ENCODE measurements around the gene NKD2.
"Not testable (repeated sequence)": the region's sequence is repeated elsewhere in the genome, so short reads cannot be mapped to it uniquely, and the experiment has no call there.

Gene NKD2

DNA sequence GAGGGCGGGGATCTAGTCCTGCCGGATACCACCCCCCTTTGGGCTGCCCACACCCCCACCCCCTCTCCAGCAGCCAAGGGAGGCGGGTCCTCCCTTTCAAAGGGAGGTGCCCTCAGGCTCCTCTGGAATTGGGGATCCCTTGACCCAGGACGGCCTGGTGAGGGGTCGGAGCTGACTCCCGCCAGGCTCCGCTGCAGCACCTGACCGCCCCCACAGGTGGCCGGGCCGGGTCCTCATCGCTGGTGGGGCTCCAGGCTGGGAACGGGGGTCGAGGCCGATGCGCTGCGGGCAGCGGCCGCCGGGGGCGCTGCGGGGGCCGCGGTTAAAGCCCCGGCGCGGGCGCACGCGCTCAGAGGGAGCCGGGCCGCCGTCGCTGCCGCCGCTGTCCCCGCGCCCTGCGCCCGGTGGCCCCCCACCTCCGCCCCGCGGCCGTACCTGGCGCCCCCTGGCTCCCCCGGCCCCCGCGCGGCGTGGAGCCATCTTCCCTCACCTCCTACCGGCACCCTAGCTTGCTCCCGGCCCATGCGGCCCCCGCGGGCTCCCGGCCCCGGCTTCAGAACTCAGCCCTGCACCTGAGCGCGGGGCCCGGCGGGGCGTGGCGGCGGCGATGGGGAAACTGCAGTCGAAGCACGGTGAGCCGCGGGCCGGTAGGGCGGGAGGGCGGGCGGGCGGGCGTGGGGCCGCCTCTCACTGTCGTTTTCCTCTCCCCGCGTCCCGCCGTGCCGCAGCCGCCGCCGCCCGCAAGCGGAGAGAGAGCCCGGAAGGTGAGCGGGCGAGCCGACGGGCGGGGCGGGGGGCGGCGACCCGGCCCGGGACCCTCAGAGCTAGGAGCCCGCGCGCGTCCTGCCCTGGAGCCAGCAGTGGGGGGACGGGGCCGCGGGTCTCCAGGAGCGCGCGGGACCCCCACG, at the start of gene NKD2:
Gene NKD2, plus strand, starts transcription at position 352 of the 908 bp plus-strand sequence. Its CDS starts 256 bp downstream, at position 608.
- DNase-seq, result no peak

DNA sequence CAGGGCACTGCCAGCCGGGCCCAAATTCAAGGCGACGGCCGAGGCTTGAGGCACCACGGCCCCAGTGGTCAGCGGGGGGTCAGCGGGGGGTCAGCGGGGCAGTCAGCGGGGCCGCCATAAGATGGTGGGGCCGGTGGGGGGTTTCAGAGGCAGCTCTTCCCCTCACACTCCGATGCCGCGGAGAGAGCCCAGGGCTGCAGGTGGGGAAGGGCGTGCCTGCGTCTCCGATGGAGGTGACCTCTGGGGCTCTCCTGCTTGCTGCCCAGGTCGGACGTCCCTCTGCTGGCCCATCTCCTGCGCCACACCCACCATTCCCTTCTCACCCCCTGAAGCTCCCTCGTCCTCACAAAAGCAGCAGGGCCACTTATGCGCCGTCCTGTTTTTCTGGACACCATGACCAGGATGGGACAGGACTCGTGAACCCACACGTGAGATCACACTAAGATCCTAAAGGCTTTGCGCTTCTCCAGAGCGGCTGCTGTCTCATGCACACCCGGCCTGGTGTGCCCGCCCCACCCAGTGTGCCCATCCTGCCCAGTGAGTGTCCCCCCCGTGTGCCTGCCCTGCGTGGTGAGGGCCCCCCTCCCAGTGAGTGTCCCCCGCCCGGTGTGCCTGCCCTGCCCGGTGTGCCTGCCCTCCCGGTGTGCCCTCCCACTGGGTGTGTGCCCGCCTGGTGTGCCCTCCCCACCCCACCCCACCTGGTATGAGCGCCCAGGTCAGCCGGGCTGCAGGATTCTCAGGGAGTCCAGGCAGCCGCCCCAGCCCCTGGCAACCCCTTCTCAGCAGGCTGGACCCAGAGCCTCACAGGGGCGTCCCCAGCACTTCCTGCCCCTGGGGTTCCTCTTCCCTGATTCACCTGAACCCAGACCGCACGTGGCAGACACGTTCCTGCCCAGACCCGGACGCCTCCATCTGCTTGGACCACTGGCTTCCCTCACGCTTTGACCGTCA, 48.7 kb upstream of the NKD2 start:
- no peak for DNase-seq

- no peak for DNase-seq
These were observed 48.1 kb upstream of the NKD2 start for GRCh38 chr5:960551-960950.

GRCh38 chr5:961002-961710, 47.4 kb upstream of the NKD2 start:
- no peak for DNase-seq

- no peak for DNase-seq
These were observed 46.8 kb upstream of the NKD2 start for GRCh38 chr5:961711-962240.

GRCh38 chr5:962386-962785, 46.2 kb upstream of the NKD2 start:
- no peak for DNase-seq

- no peak for DNase-seq
These were observed 45.8 kb upstream of the NKD2 start for GRCh38 chr5:962801-963200.

DNA sequence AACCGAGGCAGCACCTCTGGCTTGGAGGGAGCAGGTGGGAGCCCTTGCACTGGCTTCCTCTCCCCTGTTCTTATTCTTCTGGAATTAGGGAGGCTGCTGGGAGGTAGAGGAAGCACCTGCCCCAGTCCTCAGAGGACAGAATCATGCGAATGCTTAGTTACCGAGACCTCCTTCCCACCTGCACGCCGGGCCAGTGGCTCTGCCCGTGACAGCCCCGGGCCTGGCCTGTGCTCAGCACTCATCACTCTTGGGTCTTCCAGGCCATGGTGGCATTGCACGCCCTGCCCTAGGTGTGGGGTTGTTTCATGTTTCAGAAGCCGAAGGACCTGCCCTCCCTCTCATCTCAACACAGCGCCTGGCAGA, 45.3 kb upstream of the NKD2 start:
- no peak for DNase-seq

DNA sequence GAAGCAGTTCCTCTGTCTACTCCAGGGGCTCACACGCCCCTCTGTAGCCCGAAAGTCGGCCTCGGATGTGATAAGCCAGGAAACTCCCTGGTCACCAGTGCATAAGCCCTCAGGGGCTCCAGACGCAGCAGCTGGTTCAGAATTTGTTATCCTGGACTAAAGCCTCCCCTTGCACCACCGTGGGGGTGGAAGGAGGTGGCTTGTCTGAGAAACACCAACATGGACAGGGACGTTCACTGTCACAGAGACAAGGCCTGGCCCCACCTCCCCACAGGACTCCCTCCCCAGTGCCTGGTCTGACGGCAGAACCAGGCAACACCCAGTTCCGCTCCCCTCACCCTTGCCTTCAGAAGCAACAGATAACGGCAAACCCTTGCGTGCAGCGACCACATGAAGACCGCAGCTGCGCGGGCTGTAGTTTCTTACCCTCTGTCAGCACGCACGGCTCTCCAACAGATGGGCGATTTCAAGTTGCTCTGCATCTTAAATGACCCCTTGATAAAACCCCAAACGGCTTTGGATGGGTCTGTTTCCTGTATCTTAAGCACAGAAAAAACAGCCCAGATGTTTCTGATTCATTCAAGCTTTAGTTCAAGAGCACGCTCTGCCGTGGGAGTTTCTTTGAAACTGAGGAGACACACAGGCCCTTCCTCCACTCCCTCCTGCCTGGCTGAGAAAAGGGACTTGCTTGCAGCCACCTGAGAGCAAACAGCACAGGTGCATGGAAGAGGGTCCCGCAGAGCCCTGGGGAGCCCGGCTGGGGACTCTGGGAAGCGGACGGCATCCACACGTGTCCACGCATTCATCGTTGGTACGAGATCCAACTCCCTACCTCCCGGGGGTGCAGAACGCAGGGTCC, 44.7 kb upstream of the NKD2 start:
- DNase-seq, result no peak

GRCh38 chr5:964821-965220, 43.8 kb upstream of the NKD2 start:
- no peak for DNase-seq

DNA sequence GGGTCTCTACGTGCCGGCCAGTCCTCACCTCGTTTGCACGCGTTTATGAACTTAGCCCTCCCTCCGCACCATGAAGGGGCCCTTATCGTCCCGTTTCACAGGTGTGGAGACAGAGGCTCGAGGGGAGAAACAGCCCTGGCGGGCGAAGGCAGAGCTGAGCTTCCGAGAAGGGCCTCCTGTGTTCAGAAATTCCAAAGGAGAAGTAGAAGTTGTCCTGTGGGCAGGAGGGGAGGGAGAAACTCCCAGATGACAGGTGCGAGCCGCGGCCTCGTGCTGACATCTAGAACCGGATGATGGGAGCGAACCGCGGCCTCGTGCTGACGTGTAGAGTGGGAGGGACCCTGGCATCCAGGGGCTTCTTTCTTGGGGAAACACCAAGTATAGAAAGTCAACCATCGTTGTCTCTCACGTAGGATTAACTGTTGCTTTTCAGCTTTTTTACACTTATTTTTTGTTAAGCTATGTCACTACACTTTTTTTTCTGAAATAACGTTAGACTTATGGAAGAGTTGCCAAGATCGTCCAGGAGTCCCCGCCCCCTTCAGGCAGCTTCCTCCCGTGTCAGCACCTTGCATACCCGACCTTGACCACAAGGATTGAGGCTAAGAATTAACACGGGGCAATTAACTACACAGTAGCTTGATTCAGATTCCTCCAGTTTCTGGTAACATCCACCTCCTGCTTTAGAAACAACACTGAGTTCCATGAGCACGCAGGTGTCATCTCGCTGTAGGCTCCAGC, 42.8 kb upstream of the NKD2 start:
- DNase-seq, result no peak

- DNase-seq, result no peak
These were observed 42.3 kb upstream of the NKD2 start for GRCh38 chr5:966345-966710.

- DNase-seq, result no peak
These were observed 41.7 kb upstream of the NKD2 start for GRCh38 chr5:966941-967340.

DNA sequence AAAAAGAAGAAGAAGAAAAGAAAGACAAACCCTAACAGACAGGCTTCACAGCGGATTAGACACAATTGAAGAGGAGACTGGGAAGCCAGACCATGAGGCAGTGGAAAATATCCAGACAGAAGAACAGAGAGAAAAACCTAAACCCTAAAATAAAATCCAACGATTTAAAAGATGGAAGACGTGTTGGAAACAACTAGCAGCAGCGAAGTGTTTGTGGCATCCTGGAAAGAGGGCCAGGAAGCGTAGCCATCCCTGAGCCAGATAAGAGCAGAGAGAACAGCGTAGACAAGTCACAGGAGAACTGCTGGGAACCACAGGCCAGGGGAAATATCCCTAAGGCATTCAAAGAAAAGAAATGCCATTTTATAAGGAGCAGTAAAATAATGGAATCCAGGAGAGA, 39.7 kb upstream of the NKD2 start:
- DNase-seq, result no peak

DNA sequence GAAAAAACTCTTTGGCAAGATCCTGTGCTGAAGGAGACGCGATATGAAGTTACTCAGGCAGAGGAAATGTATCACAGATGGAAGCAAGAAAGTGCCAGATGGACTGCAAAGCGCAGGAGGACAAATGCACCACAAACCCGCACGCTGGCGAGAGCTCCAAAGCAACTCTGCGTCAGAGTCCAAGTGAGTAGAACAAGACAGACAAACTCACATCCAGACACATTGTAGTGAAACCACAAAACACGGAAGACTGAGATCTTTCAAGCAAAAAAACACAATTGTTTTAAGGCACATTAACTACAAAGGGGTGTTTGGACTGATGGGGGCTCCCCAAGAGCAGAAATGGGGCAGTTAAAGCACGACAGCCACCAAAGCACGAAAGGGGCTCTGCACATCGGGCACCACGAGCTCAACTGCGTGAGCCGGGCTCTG, 39.2 kb upstream of the NKD2 start:
- DNase-seq, result no peak

DNA sequence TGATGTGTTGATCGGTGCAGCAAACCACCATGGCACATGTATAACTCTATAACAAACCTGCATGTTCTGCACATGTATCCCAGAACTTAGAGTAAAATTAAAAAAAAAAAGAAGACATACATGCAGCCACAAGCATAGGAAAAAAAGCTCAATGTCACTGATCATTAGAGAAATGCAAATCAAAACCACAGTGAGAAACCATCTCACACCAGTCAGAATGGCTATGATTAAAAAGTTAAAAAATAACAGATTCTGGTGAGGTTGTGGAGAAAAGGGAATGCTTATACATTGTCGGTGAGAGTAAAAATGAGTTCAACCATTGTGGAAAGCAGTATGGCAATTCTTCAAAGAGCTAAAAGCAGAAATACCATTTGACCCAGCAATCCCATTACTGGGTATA, 36.0 kb upstream of the NKD2 start:
- not testable (repeated sequence) for DNase-seq

- no peak for DNase-seq
These were observed 31.5 kb upstream of the NKD2 start for GRCh38 chr5:976849-977751.

- no peak for DNase-seq
These were observed 30.5 kb upstream of the NKD2 start for GRCh38 chr5:978054-978453.

GRCh38 chr5:978693-979092, 29.9 kb upstream of the NKD2 start:
- DNase-seq, result no peak

Data from T1000 (cell line).